ENCODE data around the gene PRKN. TPM values are rescaled to one million over a fixed set of nuclear protein-coding genes. Genes with fewer than 3 reads are reported as not detected.

PRKN gene
- total RNA-seq, 2 donors from 2014 or later = 6.7 to 8.2 TPM

DNA sequence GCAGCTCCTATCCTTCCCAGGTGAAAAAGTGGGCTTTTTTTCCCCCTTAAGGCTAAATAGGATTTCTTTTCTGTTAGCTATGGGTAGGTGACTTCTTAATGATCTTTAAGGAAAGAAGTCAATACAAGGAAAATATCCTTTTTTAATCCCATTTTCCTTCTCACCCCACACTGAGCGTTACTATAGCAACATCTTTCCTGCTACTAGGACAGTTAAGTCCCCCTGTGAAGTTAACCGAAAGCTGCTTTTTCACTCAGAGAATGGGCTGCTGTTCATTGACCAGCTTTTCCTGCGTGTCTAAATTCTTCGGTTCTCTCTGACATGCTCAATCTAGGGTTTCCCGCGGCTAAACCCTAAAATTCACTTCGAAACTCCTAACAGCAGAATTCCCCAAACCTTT lies 1280.6 kb downstream of the PRKN start:
- H3K4me3 ChIP-seq = no peak overlapping the region
- no peak for TF ChIP-seq POLR2A (IDR thresholded peaks at IDR 0.05)
- TF ChIP-seq, protein P1, sequence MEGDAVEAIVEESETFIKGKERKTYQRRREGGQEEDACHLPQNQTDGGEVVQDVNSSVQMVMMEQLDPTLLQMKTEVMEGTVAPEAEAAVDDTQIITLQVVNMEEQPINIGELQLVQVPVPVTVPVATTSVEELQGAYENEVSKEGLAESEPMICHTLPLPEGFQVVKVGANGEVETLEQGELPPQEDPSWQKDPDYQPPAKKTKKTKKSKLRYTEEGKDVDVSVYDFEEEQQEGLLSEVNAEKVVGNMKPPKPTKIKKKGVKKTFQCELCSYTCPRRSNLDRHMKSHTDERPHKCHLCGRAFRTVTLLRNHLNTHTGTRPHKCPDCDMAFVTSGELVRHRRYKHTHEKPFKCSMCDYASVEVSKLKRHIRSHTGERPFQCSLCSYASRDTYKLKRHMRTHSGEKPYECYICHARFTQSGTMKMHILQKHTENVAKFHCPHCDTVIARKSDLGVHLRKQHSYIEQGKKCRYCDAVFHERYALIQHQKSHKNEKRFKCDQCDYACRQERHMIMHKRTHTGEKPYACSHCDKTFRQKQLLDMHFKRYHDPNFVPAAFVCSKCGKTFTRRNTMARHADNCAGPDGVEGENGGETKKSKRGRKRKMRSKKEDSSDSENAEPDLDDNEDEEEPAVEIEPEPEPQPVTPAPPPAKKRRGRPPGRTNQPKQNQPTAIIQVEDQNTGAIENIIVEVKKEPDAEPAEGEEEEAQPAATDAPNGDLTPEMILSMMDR (IDR thresholded peaks at IDR 0.05) = no peak
- ATAC-seq = no peak
- intact Hi-C loops (cut with DNase I) = no loop called here
- H3K27ac ChIP-seq = no peak overlapping the region
- DNase-seq = no peak
- 93 to 98% methylated on average over 7 of the region's 7 CpGs for WGBS, 2 donors
- H3K36me3 ChIP-seq (replicated peaks in 1 of 2; ENCODE audit: insufficient read depth in 1 of 2, low read depth in 2 of 2) = no peaks in the 10 kb centered on the region
- H3K4me1 ChIP-seq = peaks cover 14% of the 10 kb centered on the region
- no peaks in the 10 kb centered on the region for H3K27me3 ChIP-seq
- H3K9me3 ChIP-seq = no peaks in the 10 kb centered on the region

- 76 to 83% methylated on average over 6 of the region's 6 CpGs for WGBS, 2 donors
- H3K9me3 ChIP-seq = no peaks in the 10 kb centered on the region
- DNase-seq = no peak
- intact Hi-C loops (cut with DNase I) = no loop called here
- H3K4me3 ChIP-seq = no peak overlapping the region
- H3K27me3 ChIP-seq = no peaks in the 10 kb centered on the region
- H3K4me1 ChIP-seq = peaks cover 14% of the 10 kb centered on the region
- no peak for ATAC-seq
- TF ChIP-seq, protein P1 (IDR thresholded peaks at IDR 0.05) = no peak
- TF ChIP-seq POLR2A (IDR thresholded peaks at IDR 0.05) = no peak
- H3K27ac ChIP-seq = no peak overlapping the region
- no peaks in the 10 kb centered on the region for H3K36me3 ChIP-seq (replicated peaks in 1 of 2; ENCODE audit: insufficient read depth in 1 of 2, low read depth in 2 of 2)
These were observed 1281.2 kb downstream of the PRKN start for GRCh38 chr6:161446296-161446925.

- intact Hi-C loops (cut with DNase I) = no loop called here
- 61 to 70% methylated on average over 20 of the region's 20 CpGs for WGBS, 2 donors
- Histone ChIP-seq H3K36me3 (replicated peaks in 1 of 2; ENCODE audit: insufficient read depth in 1 of 2, low read depth in 2 of 2) (no peaks in the 10 kb centered on the region), H3K27me3 (no peaks in the 10 kb centered on the region), H3K4me1 (peaks cover 14% of the 10 kb centered on the region), H3K9me3 (no peaks in the 10 kb centered on the region), H3K4me3 (no peak overlapping the region), H3K27ac (peak overlapping the region in 1 of 4 donors; percentile 49)
- DNase-seq (peak in 1 of 4 donors; percentile 16), ATAC-seq (no peak)
- TF ChIP-seq, protein P1 (IDR thresholded peaks at IDR 0.05) = no peak
- TF ChIP-seq POLR2A (IDR thresholded peaks at IDR 0.05) = no peak
These were observed 1282.4 kb downstream of the PRKN start for GRCh38 chr6:161445021-161445799.

GRCh38 chr6:161444464-161444863 lies 1283.1 kb downstream of the PRKN start:
- Histone ChIP-seq H3K4me1 (peaks cover 18% of the 10 kb centered on the region), H3K9me3 (no peaks in the 10 kb centered on the region), H3K4me3 (no peak overlapping the region), H3K36me3 (replicated peaks in 1 of 2; ENCODE audit: insufficient read depth in 1 of 2, low read depth in 2 of 2) (no peaks in the 10 kb centered on the region), H3K27ac (peak overlapping the region in 3 of 4 donors; percentile 25 to 49 (median 30)), H3K27me3 (no peaks in the 10 kb centered on the region)
- intact Hi-C loops (cut with DNase I) = no loop called here
- DNase-seq (peak; percentile 59 to 86 (median 72)), ATAC-seq (peak; percentile 85)
- 29 to 32% methylated on average over 15 of the region's 15 CpGs for WGBS, 2 donors
- no peak for TF ChIP-seq POLR2A (IDR thresholded peaks at IDR 0.05)
- TF ChIP-seq, protein P1 (IDR thresholded peaks at IDR 0.05) = peak; percentile 16 to 72 (median 44)
